Measurements from ENCODE around the gene MUSTN1. TPM values are rescaled to one million over a fixed set of nuclear protein-coding genes. Genes with fewer than 3 reads are reported as not detected.

The MUSTN1 gene
- polyA plus RNA-seq, 3 donors, result 0.27 to 1.8 (median 0.79) TPM

DNA sequence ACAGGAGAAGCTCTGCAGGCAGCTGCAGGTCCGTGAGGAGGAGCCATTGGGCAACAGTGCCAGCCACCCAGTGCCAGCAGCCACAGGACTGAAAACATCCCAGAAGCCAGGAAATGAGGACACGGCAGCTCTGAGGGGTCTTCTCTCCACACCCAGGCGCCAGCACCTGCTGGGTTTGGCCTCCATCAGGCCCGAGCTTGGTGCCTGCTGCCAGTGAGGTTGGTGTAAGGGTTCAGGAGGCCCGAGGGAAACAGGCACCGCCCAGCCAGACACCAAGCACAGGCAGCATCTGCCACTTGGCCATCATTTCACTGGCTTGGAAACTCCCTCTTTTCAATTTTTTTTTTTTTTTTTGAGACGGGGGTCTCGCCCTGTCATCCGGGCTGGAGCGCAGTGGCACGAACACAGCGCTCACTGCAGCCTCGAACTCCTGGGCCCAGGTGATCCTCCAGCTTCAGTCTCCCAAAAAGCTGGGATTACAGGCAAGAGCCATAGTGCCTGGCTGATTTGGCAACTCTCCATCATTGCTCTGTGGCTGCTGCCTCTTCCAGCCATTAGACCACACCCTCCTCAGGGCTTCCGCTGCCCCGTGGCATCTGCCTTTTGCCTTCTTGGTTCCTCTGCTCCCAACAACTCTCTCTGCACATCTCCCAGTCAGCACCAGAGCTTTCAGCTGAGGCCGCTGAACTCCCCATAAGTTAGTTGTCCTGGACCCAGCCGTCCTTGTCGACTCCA is 41.7 kb downstream of the MUSTN1 start:
- no peak for DNase-seq (ENCODE audit: extremely low read depth in 1 of 11, low read depth in 9 of 11, low spot score in 4 of 11)

DNA sequence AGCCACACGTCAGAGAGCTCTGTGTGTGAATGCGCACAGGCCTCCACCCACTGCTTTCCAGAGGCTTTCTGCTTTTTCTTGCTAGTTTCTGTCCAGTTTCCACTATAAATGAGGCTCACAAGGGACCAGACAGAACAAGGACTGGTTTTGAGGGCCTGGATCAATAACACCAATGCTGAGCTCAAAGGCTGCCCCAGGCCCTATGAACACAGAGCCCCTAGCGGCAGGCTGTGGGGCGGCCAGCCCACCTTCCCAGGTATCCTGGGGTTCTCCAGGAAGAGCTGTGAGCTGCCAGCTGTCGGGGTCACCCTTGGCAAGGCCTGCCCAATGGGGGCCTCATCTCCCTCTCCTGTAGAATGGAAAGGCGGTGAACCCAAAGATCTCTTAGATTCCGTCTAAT is 42.4 kb downstream of the MUSTN1 start:
- DNase-seq (ENCODE audit: extremely low read depth in 1 of 11, low read depth in 9 of 11, low spot score in 4 of 11), result no peak

DNA sequence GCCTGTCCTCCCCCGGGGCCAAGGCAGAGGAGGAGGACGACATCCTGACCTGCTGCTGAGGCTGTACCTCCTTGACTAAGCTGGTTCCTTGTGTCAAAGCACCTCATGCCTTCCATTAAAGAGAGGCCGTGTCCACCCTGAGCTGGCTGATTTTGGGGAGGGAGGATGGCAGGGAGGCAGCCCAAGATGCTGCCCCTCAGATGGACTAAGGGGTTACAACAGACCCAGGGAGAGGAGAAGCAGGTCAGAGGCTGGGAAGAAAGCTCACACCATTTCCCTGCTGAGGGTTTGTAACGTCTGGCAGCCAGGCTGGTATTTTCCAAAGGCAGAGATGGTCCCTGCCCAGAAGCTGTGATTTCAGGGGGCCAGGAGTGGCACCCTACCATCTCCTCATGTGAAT is 42.9 kb downstream of the MUSTN1 start:
- DNase-seq (ENCODE audit: extremely low read depth in 1 of 11, low read depth in 9 of 11, low spot score in 4 of 11), result no peak

DNA sequence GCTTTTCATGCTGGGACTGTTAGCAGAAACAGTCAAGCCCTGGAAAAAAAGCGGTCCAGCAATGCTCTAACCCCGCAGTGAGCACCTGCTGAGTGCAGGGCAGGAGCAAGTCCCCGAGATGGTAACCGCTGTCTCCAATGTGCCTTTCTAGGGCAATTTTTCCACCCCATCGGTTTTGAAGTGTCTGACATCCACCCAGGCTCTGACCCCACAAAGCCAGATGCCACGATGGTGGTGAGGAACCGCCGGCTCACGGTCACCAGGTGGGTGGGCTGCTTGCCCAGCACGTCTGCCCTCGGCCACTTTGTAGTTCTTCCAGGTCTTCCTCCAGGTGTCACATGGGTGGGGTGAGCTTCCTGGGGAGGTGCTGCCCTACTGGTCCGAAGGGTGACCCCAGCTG is 43.5 kb downstream of the MUSTN1 start:
- DNase-seq (ENCODE audit: extremely low read depth in 1 of 11, low read depth in 9 of 11, low spot score in 4 of 11), result no peak

DNA sequence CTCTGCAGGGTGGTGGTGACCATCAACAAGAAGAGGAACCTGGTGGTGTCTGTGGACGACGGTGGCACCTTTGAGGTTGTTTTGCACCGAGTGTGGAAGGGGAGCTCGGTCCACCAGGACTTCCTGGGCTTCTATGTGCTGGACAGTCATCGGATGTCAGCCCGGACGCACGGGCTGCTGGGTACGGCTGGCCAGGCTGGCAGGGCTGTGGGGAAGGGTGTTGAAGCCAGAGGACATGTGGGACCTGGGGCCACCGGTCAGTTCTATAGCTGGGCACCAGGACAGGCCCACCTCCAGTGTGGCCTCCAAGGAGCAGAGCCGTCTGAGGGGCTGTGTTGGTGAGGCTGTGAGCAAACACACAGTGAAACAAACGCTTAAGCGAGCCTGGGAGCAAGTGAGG is 44.1 kb downstream of the MUSTN1 start:
- no peak for DNase-seq (ENCODE audit: extremely low read depth in 1 of 11, low read depth in 9 of 11, low spot score in 4 of 11)

DNA sequence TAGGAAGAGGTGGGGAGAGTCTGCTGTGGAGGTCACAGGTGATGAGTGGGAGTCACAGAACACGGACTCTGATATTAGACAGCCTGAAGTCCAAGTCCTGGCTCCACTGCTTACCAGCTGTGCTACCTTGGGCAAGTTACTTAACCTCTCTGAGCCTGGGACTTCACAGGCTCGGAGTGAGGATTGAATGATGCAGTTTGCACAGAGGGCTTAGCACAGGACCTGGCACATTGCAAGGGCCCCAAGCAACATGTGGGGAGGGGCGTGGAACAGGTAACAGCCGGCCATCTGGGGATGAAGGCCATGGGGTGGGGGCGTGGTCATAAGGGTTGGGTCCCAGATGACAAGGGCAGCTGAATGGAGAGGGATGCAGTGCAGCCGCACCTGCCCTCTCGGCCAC is 44.5 kb downstream of the MUSTN1 start:
- no peak for DNase-seq (ENCODE audit: extremely low read depth in 1 of 11, low read depth in 9 of 11, low spot score in 4 of 11)

DNA sequence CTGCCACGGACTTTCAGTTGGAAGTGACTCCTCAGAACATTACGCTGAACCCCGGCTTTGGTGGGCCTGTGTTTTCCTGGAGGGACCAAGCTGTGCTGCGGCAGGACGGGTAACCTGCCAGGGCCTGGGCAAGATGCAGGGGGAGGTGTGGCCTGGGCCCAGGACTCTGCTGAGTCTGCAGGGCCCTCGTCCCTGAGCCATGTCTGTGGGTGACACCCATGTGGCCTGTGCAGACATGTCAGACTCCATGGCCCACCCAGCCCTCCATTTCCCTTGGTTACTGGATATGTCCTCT is 45.1 kb downstream of the MUSTN1 start:
- DNase-seq (ENCODE audit: extremely low read depth in 1 of 11, low read depth in 9 of 11, low spot score in 4 of 11), result no peak

DNA sequence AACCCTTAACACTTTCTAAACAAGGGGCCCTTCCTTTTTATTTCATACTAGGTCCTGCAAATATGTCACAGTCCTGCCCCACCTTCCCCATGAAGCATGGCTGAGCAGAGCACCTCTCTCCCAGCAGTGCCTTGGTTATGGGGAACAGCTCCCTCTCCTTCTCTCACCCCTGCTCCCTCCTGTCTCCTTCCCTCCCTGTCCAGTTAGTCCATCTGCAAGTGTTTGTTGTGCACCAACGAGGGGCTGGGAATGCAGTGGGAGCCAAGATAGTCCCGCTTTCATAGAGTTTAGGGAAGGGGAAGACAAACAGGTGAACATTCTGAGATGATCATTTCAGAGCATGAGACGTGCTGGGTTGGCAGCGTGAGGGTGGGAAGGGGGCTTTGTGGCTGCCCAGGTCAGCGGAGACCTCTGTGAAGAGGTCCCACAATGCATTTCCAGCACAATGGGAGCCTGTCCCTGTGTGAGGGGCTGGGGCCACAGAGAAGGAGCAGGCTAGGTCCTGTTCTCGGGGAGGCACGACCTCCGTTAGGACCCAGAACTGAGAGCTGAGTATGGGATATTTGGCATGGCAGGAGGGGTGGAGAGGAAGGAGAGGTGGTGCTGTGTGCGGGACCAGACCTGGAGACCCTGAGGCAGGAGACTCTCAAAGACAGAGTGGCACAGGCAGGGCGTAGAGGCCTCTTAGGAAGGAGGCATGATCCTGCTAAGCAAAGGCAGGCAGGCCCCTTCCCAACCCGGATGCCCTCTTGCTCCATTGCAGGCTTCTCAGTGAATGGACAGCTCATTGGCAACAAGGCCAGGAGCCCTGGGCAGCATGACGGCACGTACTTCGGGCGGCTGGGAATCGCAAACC is 45.7 kb downstream of the MUSTN1 start:
- DNase-seq (ENCODE audit: extremely low read depth in 1 of 11, low read depth in 9 of 11, low spot score in 4 of 11), result no peak

DNA sequence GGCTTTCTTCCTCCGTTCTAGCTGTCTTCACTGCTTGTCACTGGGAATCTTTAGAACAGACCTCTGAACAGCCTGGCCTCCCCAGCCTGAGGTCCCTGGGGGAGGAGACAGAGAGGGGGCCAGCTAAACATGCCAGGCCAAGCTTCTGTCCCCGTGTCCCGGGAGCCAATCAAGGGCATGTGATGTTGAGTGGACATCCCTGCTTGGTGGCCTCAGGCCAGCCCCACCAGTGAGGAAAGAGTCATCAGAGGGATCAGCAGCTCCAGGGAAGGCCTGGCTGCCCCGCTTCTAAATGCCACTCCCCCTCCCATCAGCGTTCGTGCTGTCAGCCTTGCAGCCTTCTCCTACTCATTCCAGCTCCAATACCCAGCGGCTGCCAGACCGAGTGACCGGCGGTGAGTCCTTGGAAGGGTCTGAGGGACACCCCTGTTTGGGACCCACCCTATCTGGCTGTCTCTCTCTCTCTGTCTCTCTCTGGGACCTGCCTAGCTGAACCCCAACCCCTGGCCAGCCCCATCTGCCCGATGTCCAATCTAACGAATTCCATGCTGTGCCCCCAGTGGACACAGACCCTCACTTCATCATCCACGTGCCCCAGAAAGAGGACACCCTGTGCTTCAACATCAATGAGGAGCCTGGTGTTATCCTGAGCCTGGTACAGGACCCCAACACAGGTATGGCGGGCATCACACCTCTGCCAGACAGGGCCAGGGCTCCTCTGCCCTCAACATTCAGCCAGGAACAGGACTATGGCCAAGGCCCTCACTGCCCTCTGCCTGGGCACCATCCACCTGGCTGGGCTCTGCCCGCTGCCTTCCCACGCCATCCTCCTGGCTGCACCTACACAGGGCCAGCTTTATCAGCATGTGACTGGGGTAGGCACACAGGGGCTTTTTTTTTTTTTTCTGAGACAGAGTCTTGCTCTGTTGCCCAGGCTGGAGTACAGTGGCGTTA is 46.9 kb downstream of the MUSTN1 start:
- no peak for DNase-seq (ENCODE audit: extremely low read depth in 1 of 11, low read depth in 9 of 11, low spot score in 4 of 11)

DNA sequence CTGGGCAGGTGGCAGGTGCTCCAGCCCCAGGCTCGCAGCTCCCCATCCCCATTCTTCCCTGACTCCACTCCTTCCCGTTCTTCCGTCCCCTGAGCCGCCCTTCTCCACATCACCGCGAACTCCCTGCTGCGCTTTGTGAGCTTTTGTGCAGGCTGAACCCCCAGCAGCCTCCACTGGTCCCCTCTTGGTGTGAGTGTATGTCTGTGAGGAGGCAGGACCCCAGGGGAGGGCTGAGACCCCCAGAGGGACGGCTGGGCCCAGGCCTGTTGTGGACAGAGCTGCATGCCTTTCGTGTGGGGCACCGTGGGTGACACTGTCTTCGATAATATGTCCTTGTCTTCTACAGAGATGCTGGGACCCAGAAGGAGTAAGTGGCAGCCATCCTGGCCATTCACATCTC is 47.6 kb downstream of the MUSTN1 start:
- DNase-seq (ENCODE audit: extremely low read depth in 1 of 11, low read depth in 9 of 11, low spot score in 4 of 11), result no peak

DNA sequence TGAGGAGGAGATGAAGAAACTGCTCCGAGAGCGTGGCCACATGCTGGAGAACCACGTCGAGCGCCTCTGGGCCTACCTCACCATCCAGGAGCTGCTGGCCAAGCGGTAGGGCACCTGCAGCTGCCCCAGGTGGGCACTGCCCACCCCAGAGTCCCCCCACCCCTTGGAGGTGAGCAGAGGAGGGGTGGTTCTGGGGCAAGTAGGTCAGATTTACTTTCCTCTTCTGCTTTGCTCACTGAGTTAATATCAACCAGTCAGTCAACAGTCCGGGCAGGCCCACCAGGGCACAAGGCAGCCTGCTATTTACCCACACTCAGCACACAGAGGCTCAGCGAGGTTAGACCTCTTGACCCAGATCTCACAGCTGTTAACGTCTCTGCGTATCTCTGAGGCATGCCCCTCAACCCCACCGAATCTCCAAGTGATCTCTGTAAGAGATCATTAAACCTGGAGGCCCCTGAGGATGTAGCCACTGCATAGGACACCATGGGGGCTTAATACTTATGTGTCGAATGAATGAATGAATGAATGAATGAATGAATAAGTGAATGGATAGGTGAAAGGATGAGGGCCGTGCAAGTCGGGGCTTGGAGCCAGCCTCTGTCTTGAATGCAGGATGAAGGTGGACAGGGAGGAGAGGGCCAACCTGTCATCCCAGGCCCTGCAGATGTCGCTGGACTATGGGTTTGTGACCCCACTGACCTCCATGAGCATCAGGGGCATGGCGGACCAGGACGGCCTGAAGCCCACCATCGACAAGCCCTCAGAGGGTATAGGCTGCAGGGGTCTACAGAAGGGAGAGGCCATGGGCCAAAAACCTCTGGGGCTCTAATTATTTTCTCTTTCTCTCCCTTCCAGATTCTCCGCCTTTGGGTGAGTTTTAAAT is 48.2 kb downstream of the MUSTN1 start:
- DNase-seq (ENCODE audit: extremely low read depth in 1 of 11, low read depth in 9 of 11, low spot score in 4 of 11), result no peak

DNA sequence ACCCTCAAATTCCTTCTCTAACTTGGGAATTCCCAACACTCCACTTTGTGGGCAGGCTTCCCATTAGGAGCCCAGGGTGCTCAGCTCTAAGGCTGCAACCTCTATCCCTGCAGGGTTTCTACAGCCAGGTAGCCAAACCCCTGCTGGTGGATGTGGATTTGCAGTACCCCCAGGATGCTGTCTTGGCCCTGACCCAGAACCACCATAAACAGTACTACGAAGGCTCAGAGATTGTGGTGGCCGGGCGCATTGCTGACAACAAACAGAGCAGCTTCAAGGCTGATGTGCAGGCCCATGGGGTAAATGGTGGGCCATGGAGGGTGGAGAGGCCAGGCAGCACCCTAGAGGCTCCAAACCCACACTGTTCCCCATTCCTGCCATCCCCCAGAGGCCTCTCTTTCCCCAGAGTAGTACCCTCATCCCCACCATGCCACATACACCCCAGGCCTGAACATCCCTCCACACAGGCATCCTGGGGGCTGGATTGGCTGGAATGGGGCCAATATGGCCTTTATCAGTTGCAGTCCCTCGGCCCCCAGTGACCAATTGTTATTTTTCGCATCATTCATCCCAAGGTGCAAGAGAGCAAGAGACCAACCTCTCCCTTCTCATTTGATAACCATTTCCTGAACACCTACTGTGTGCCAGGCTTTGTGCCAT is 49.8 kb downstream of the MUSTN1 start:
- no peak for DNase-seq (ENCODE audit: extremely low read depth in 1 of 11, low read depth in 9 of 11, low spot score in 4 of 11)

DNA sequence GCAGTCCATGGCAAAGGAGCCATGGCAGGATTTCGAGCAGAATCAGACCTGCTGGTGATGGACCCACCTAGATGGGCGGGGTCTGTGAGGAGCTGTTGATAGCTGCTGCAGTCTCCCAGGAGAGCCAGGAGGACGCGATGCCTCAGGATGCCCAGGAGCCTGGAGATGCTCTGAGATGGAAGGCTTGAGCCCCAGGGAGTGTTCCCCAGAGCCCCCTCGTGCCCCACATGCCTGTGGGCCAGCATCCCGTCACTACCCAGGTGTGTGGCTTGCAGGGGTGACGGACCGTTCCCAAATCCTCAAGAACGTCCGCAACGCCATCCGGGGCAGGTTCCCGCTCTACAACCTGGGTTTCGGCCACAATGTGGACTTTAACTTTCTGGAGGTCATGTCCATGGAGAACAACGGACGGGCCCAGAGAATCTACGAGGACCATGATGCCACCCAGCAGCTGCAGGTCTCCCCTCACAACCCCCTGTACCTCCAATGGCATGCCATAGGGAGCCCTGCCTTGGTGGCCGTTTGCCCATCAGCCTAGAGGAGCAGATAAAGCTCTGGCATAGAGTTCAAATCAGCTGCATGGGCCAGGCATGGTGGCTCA is 50.7 kb downstream of the MUSTN1 start:
- DNase-seq (ENCODE audit: extremely low read depth in 1 of 11, low read depth in 9 of 11, low spot score in 4 of 11), result no peak

DNA sequence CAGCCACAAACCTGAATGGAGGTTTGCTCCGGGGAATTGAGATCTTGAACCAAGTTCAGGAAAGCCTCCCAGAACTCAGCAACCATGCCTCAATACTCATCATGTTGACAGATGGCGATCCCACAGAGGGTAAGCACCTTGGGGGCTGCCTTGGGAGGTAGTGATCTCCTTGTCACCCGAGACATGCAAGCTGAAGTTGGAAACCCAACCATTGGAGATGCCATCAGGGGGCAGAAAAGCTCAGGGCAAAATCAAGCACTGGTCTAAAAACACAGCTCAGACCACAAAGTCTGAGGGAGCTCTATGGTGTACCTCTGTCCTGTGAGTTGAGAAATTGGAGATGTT is 51.6 kb downstream of the MUSTN1 start:
- no peak for DNase-seq (ENCODE audit: extremely low read depth in 1 of 11, low read depth in 9 of 11, low spot score in 4 of 11)

All from renal cortex interstitium (tissue), 11 donors.